K562 (cell line): ENCODE results near the gene RTBDN. TPM values are rescaled to one million over a fixed set of nuclear protein-coding genes. Genes with fewer than 3 reads are reported as not detected.

Experiments used
- CREB3L1 ChIP-seq: fragments of 450-650 bp; IDR thresholded peaks from 2 replicates; pipeline ENCODE4 v1.6.1; 2014; ENCODE audit warnings: low read depth, mild to moderate bottlenecking, moderate library complexity, borderline replicate concordance
- GABPB1 ChIP-seq: sonication (generic); formaldehyde crosslinking; IDR thresholded peaks from 2 replicates; pipeline ENCODE4 v1.8.0; 2022; ENCODE audit warnings: mild to moderate bottlenecking, missing genetic modification reagents
- HDAC3 ChIP-seq: fragments of 450-650 bp; IDR thresholded peaks from 2 replicates; pipeline ENCODE4 v1.6.1; 2018; ENCODE audit warnings: borderline replicate concordance, mild to moderate bottlenecking, moderate library complexity; ENCODE audit not compliant: partially characterized antibody
- MAFK ChIP-seq: IDR thresholded peaks from 2 replicates; pipeline ENCODE4 v1.6.1; 2011; ENCODE audit warnings: low read length, improper control_type of control experiment
- MYNN ChIP-seq, 2 experiments: sonication (generic); formaldehyde crosslinking in 1 of 2; IDR thresholded peaks; 2 replicates each; pipeline versions ENCODE4 v1.5.0 to v1.6.1; 2016 to 2020; ENCODE audit warnings: antibody characterized with exemption in 1 of 2, missing genetic modification reagents in 1 of 2
- NR2F6 ChIP-seq: fragments of 450-650 bp; formaldehyde crosslinking; IDR thresholded peaks from 2 replicates; pipeline ENCODE4 v1.4.0; 2020; ENCODE audit warnings: mild to moderate bottlenecking
- PTRF ChIP-seq: fragments of 450-650 bp; IDR thresholded peaks from 2 replicates; pipeline ENCODE4 v1.6.1; 2016; ENCODE audit warnings: mild to moderate bottlenecking, missing genetic modification characterization, missing compliant biosample characterization
- SOX6 ChIP-seq: fragments of 450-650 bp; IDR thresholded peaks from 2 replicates; pipeline ENCODE4 v1.6.1; 2014; ENCODE audit warnings: mild to moderate bottlenecking
- SP1 ChIP-seq: sonication (generic); formaldehyde crosslinking; IDR thresholded peaks from 2 replicates; pipeline ENCODE4 v1.8.1; 2022; ENCODE audit warnings: mild to moderate bottlenecking, missing genetic modification reagents
- SRSF7 ChIP-seq: fragments of 200-400 bp; formaldehyde crosslinking; optimal IDR thresholded peaks from 2 replicates; pipeline ENCODE3; 2017; ENCODE audit warnings: mild to moderate bottlenecking, low read depth, low read length
- VEZF1 ChIP-seq: fragments of 200-800 bp; sonication (Bioruptor generic); IDR thresholded peaks from 2 replicates; pipeline ENCODE4 v1.6.1; 2017; ENCODE audit warnings: missing genetic modification characterization, missing compliant biosample characterization
- ZBTB2 ChIP-seq: fragments of 450-650 bp; IDR thresholded peaks from 2 replicates; pipeline ENCODE4 v1.6.1; 2016; ENCODE audit warnings: antibody characterized with exemption
- ZMIZ1 ChIP-seq, 2 experiments: fragments of 150-350 bp in 1 of 2; IDR thresholded peaks; 2 replicates each; pipeline ENCODE4 v1.6.1; 2012 to 2016; ENCODE audit warnings: low read depth in 2 of 2, low read length in 2 of 2, mild to moderate bottlenecking in 1 of 2, moderate library complexity in 1 of 2
- ZNF197 ChIP-seq: fragments of 200-800 bp; sonication (Bioruptor generic); IDR thresholded peaks from 2 replicates; pipeline ENCODE4 v1.6.1; 2016; ENCODE audit warnings: low read depth, missing genetic modification characterization, missing compliant biosample characterization
- ZNF217 ChIP-seq: sonication (generic); formaldehyde crosslinking; IDR thresholded peaks from 2 replicates; pipeline ENCODE4 v1.8.0; 2022; ENCODE audit warnings: mild to moderate bottlenecking, missing genetic modification reagents
- ZNF639 ChIP-seq, 2 experiments: fragments of 200-800 bp in 1 of 2; sonication (Bioruptor generic) in 1 of 2; sonication (generic) in 1 of 2; formaldehyde crosslinking in 1 of 2; IDR thresholded peaks in 1 of 2; conservative IDR thresholded peaks in 1 of 2; 2 replicates each; pipeline versions ENCODE4 v1.5.0 to v1.6.1; 2016 to 2020; ENCODE audit warnings: missing compliant biosample characterization in 1 of 2, missing genetic modification characterization in 1 of 2, missing genetic modification reagents in 1 of 2
- polyA plus RNA-seq, 8 experiments: library from polyadenylated mRNA; depleted of rRNA in 4 of 8; stranded (reverse) in 5 of 8; unstranded in 3 of 8; fragments of >200 nt; fragmentation: Nextera tagmentation in 2 of 8; fragmentation: Illumina TruSeq in 1 of 8; extraction: Ambion mirVana in 2 of 8; extraction: Trizol in 1 of 8; gene quantifications; 2 replicates each; pipeline versions ENCODE4 v1.2.1 to v1.2.3, GENCODE V29; 2011 to 2014; ENCODE audit warnings: inconsistent platforms in 1 of 8, missing spikeins in 1 of 8
- total RNA-seq, 7 experiments: library from RNA; depleted of rRNA in 6 of 7; stranded (reverse); fragments of >200 nt in 6 of 7; fragmentation: Illumina TruSeq in 2 of 7; extraction: Trizol in 2 of 7; gene quantifications; 2 replicates each; pipeline versions ENCODE4 v1.2.1 to v1.2.3, GENCODE V29; 2011 to 2021; ENCODE audit warnings: low replicate concordance in 1 of 7

The RTBDN gene
- total and polyA plus RNA-seq, 9 of the 15 experiments (the other 6 are each of a cell fraction or from before 2014, with no cell fraction given), result 0.20 to 2.3 (median 0.72) TPM; not detected in 1

GRCh38 chr19:12867120-12868099 lies 33.0 kb upstream of the RTBDN start (continued):
- TF ChIP-seq ZMIZ1 (IDR thresholded peaks at IDR 0.05; ENCODE audit: low read depth in 2 of 2, low read length in 2 of 2) (no peak), ZNF639 (CRISPR knock-in tag; conservative IDR thresholded peaks at IDR 0.05 in 1 of 2, IDR thresholded peaks at IDR 0.05 in 1 of 2) (no peak), ZBTB2 (no peak), GABPB1 (CRISPR knock-in tag) (no peak; the same call in 1 of the 2 replicates), CREB3L1 (0 out of 2 replicates have a peak, but pooled peaks have one; percentile 18), SRSF7 (no peak), VEZF1 (CRISPR knock-in tag) (peak; percentile 61; the same call in 1 of the 2 replicates), PTRF (tag) (no peak), SP1 (CRISPR knock-in tag) (peak; percentile 90), ZNF217 (CRISPR knock-in tag) (no peak), SOX6 (no peak), MYNN (IDR thresholded peaks at IDR 0.05) (no peak), MYNN (CRISPR knock-in tag; IDR thresholded peaks at IDR 0.05) (no peak), NR2F6 (CRISPR knock-in tag) (no peak), MAFK (no peak), ZNF197 (no peak), HDAC3 (no peak)
